GM23248 (cell line): ENCODE results near the gene IFFO2. TPM values are rescaled to one million over a fixed set of nuclear protein-coding genes. Genes with fewer than 3 reads are reported as not detected.

Source experiments
- DNase-seq: peaks from one replicate; pipeline ENCODE4 v3.0.0-alpha.2; 2015
- H2AFZ ChIP-seq: fragments of 200-600 bp; sonication (generic); 2 replicates; pipeline ENCODE4 v1.6.1; 2016; ENCODE audit warnings: antibody characterized with exemption
- H3F3A ChIP-seq: fragments of 200-600 bp; sonication (generic); 2 replicates; pipeline ENCODE4 v1.6.1; 2016; ENCODE audit warnings: mild to moderate bottlenecking, antibody characterized with exemption, mixed run types; ENCODE audit not compliant: insufficient read depth
- H3K27ac ChIP-seq: fragments of 200-600 bp; sonication (generic); 2 replicates; pipeline ENCODE4 v1.5.1; 2016; ENCODE audit warnings: mild to moderate bottlenecking
- H3K27me3 ChIP-seq: fragments of 200-600 bp; sonication (generic); replicated peaks from 2 replicates; pipeline ENCODE4 v1.6.1; 2016; ENCODE audit warnings: mild to moderate bottlenecking; ENCODE audit not compliant: insufficient read depth
- H3K36me3 ChIP-seq: fragments of 200-600 bp; sonication (generic); 2 replicates; pipeline ENCODE4 v1.6.1; 2016; ENCODE audit warnings: low read depth, mild to moderate bottlenecking
- H3K4me1 ChIP-seq: fragments of 200-600 bp; sonication (generic); 2 replicates; pipeline ENCODE4 v1.6.1; 2016; ENCODE audit warnings: mild to moderate bottlenecking; ENCODE audit not compliant: insufficient read depth
- H3K4me2 ChIP-seq: fragments of 200-600 bp; sonication (generic); one replicate; pipeline ENCODE4 v1.6.1; 2016; ENCODE audit warnings: mild to moderate bottlenecking; ENCODE audit not compliant: unreplicated experiment
- H3K4me3 ChIP-seq: fragments of 200-600 bp; sonication (generic); 2 replicates; pipeline ENCODE4 v1.5.1; 2016; ENCODE audit warnings: mild to moderate bottlenecking
- H3K79me2 ChIP-seq: fragments of 200-600 bp; sonication (generic); 2 replicates; pipeline ENCODE4 v1.6.1; 2016; ENCODE audit warnings: mild to moderate bottlenecking; ENCODE audit not compliant: insufficient read depth
- H3K9ac ChIP-seq: fragments of 200-600 bp; sonication (generic); 2 replicates; pipeline ENCODE4 v1.6.1; 2016; ENCODE audit warnings: mild to moderate bottlenecking
- H3K9me2 ChIP-seq: fragments of 200-600 bp; sonication (generic); 2 replicates; pipeline ENCODE4 v1.6.1; 2016; ENCODE audit warnings: mixed run types, mild to moderate bottlenecking, moderate library complexity; ENCODE audit not compliant: insufficient read depth
- H3K9me3 ChIP-seq: fragments of 200-600 bp; sonication (generic); one replicate; pipeline ENCODE4 v1.6.1; 2017; ENCODE audit warnings: low read depth
- H4K20me1 ChIP-seq: fragments of 200-600 bp; sonication (generic); 2 replicates; pipeline ENCODE4 v1.6.0; 2016; ENCODE audit not compliant: insufficient read depth
- EZH2 ChIP-seq: fragments of 200-600 bp; sonication (generic); IDR thresholded peaks from 2 replicates; pipeline ENCODE4 v1.6.1; 2018; ENCODE audit warnings: antibody characterized with exemption, mild to moderate bottlenecking; ENCODE audit not compliant: insufficient read depth, poor library complexity, severe bottlenecking
- EZH2phosphoT487 ChIP-seq: fragments of 200-600 bp; sonication (generic); IDR thresholded peaks from 2 replicates; pipeline ENCODE4 v1.6.1; 2018; ENCODE audit warnings: antibody characterized with exemption, moderate library complexity, mild to moderate bottlenecking, low read depth; ENCODE audit not compliant: insufficient read depth
- WGBS, 2 experiments: methylation state at CpG; one replicate each; pipeline ENCODE4 v1.1.6; 2015 to 2017; ENCODE audit warnings: low lambda C conversion rate in 2 of 2, low coverage in 1 of 2; ENCODE audit errors: missing lambda C conversion rate in 2 of 2; 5-methylcytosine and 5-hydroxymethylcytosine counted together
- in situ Hi-C: fragments of 300-500 bp; cut with MboI; formaldehyde crosslinking; loops from 2 replicates; pipeline ENCODE4 v1.15.0; 2020
- polyA plus RNA-seq: library from polyadenylated mRNA; unstranded; fragments of >200 nt; fragmentation: Nextera tagmentation; extraction: Ambion mirVana; gene quantifications from 2 replicates; pipeline ENCODE4 v1.2.1, GENCODE V29; 2016
- total RNA-seq: library from RNA; depleted of rRNA; stranded (reverse); fragments of >200 nt; shearing (Covaris generic); gene quantifications from 2 replicates; pipeline ENCODE4 v1.2.3, GENCODE V29; 2014

The IFFO2 gene
- total and polyA plus RNA-seq, 2 experiments from 2014 or later: 0.60 to 12.8 TPM

DNA sequence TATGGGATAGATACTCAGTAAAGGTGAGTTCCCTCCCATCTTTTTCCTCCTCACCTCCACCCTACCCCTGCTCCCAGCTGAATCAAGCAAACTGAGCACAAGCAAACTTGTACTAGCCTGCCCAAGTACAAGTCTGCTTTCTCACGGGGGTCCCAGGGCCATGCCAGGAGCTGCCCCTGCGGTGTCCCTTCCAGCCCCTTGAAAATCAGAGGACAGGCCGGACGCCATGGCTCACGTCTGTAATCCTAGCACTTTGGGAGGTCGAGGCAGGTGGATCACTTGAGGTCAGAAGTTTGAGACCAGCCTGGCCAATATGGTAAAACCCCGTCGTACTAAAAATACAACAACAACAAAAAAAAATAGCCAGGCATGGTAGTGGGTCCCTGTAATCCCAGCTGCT is 17.5 kb upstream of the IFFO2 start:
- no peaks in the 10 kb centered on the region for H4K20me1 ChIP-seq
- H3K27me3 ChIP-seq: no peaks in the 10 kb centered on the region
- no peaks in the 10 kb centered on the region for H3F3A ChIP-seq
- no peak for TF ChIP-seq EZH2phosphoT487
- no peak for TF ChIP-seq EZH2
- in situ Hi-C loops: no loop called here
- WGBS, 2 experiments: 95 to 96% methylated on average over 8 of the region's 8 CpGs
- no peaks in the 10 kb centered on the region for H3K36me3 ChIP-seq
- no peak for DNase-seq
- no peak overlapping the region for H3K27ac ChIP-seq
- H3K4me3 ChIP-seq: no peak overlapping the region
- no peak overlapping the region for H3K4me2 ChIP-seq
- no peaks in the 10 kb centered on the region for H3K79me2 ChIP-seq
- no peaks in the 10 kb centered on the region for H3K9me2 ChIP-seq
- H3K4me1 ChIP-seq: no peaks in the 10 kb centered on the region
- no peak overlapping the region for H3K9ac ChIP-seq
- H2AFZ ChIP-seq: no peak overlapping the region
- H3K9me3 ChIP-seq: no peaks in the 10 kb centered on the region

DNA sequence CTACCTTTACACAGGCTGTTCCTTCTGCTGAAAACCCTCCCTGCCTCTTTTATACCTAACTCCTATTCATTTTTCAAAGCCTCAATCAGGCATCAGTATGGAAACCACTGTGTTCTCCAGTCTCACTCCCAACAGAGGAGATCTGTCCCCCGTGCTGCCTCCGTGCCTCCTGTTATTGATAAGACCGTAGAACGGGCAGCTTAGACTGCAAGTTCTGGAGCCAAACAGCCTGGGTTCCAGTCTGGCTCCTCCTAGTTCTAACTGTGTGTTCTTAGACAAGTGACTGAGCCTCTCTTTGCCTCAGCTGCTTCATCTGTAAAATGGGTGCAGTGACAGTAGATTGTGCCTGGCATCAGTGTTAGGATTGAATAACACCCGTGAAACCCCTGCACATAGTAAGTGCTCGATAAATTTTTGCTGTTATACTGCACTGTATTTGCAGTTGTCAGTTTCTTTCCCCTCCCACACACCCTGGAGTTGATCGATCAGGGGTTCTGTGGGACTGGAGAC is 17.0 kb upstream of the IFFO2 start:
- in situ Hi-C loops: no loop called here
- Histone ChIP-seq H3K4me2 (no peak overlapping the region), H3K4me3 (no peak overlapping the region), H3K27ac (no peak overlapping the region), H2AFZ (0 out of 2 replicates have a peak overlapping the region, but pooled peaks have one; percentile 35), H3K79me2 (no peaks in the 10 kb centered on the region), H3F3A (no peaks in the 10 kb centered on the region), H3K9me2 (no peaks in the 10 kb centered on the region), H3K9me3 (no peaks in the 10 kb centered on the region), H3K36me3 (no peaks in the 10 kb centered on the region), H3K9ac (no peak overlapping the region), H3K4me1 (no peaks in the 10 kb centered on the region), H3K27me3 (no peaks in the 10 kb centered on the region), H4K20me1 (no peaks in the 10 kb centered on the region)
- 83 to 90% methylated on average over 7 of the region's 7 CpGs for WGBS, 2 experiments
- DNase-seq: no peak
- no peak for TF ChIP-seq EZH2
- TF ChIP-seq EZH2phosphoT487: no peak

DNA sequence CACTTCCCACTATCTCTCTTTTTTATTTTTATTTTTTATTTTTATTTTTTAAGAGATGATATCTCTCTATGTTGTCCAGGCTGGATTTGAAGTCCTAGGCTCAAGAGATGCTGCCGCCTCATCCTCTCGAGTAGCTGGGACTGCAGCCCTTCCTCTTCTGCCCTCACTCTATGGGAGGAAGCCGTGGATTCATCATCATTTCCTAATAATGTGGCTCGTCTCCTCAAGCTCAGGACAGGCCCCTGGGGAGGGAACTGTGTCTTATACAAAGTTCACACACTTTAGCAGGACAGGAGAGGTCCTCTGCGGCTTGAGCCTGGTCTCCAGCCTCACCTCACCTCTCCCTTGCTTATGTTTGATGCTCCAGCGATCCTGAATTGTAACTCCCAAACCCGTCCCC is 16.5 kb upstream of the IFFO2 start:
- WGBS, 2 experiments: 50 to 53% methylated on average over 7 of the region's 7 CpGs
- Histone ChIP-seq H2AFZ (0 out of 2 replicates have a peak overlapping the region, but pooled peaks have one; percentile 35), H3K9me3 (no peaks in the 10 kb centered on the region), H3K79me2 (no peaks in the 10 kb centered on the region), H3K4me3 (no peak overlapping the region), H3K4me1 (no peaks in the 10 kb centered on the region), H3F3A (no peaks in the 10 kb centered on the region), H3K36me3 (no peaks in the 10 kb centered on the region), H3K9me2 (no peaks in the 10 kb centered on the region), H3K9ac (no peak overlapping the region), H4K20me1 (no peaks in the 10 kb centered on the region), H3K27ac (no peak overlapping the region), H3K27me3 (no peaks in the 10 kb centered on the region), H3K4me2 (no peak overlapping the region)
- peak; percentile 53 for DNase-seq
- in situ Hi-C loops: no loop called here
- no peak for TF ChIP-seq EZH2phosphoT487

DNA sequence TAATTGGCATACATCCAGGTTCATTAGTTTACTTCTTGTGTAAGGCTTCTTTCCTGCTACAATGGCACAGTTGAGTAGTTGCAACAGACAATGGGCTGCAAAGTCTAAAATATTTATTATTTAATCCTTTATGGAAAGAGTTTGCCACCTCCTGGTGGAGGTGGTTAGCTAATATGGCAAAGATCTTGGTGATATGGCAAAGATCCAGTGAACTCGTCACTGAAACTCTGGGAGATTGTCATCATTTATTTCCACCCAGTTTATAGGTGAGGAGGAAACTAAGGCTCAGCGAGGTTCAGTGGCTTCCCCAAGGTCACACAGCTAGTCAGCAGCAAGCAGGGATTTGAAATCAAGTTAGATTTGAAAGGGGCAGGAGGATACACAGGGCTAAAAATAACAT is 16.1 kb upstream of the IFFO2 start:
- no peaks in the 10 kb centered on the region for H3K4me1 ChIP-seq
- H3K27me3 ChIP-seq: no peaks in the 10 kb centered on the region
- no peaks in the 10 kb centered on the region for H3F3A ChIP-seq
- WGBS, 2 experiments: 31 to 37% methylated on average over 2 of the region's 2 CpGs
- no peak overlapping the region for H3K27ac ChIP-seq
- no peaks in the 10 kb centered on the region for H3K9me3 ChIP-seq
- no peaks in the 10 kb centered on the region for H3K36me3 ChIP-seq
- no peaks in the 10 kb centered on the region for H3K79me2 ChIP-seq
- in situ Hi-C loops: no loop called here
- peak; percentile 63 for DNase-seq
- no peak overlapping the region for H3K9ac ChIP-seq
- no peak overlapping the region for H2AFZ ChIP-seq
- no peak for TF ChIP-seq EZH2phosphoT487
- TF ChIP-seq EZH2: no peak
- no peaks in the 10 kb centered on the region for H3K9me2 ChIP-seq
- no peak overlapping the region for H3K4me2 ChIP-seq
- H3K4me3 ChIP-seq: no peak overlapping the region
- no peaks in the 10 kb centered on the region for H4K20me1 ChIP-seq

DNA sequence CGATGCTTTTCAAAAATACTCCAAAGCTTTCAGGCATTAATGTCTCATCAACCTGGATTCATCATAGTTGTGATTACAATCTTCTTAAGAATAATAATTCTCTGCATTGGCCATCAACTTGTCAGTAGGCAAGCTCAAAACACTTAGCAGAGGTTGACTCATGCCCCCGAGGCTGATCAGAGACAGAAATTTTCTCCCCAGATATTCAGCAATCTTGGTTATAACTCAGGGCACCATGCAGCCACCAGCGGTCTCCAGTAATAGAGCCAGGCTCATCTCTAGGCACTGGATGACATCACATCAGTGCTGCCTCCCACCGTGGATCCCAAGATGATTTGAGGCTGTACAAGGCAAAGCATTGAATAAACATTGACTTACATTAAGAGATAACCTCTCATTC is 14.3 kb upstream of the IFFO2 start:
- Histone ChIP-seq H3K9me3 (no peaks in the 10 kb centered on the region), H3K9ac (no peak overlapping the region), H3K79me2 (no peaks in the 10 kb centered on the region), H2AFZ (no peak overlapping the region), H3K4me2 (no peak overlapping the region), H3F3A (peaks cover 9% of the 10 kb centered on the region), H3K9me2 (no peaks in the 10 kb centered on the region), H3K4me1 (peaks cover 5% of the 10 kb centered on the region; the same call in 1 of the 2 replicates), H3K4me3 (no peak overlapping the region), H3K27me3 (no peaks in the 10 kb centered on the region), H3K27ac (no peak overlapping the region), H4K20me1 (no peaks in the 10 kb centered on the region), H3K36me3 (no peaks in the 10 kb centered on the region)
- 53 to 56% methylated on average over 4 of the region's 4 CpGs for WGBS, 2 experiments
- TF ChIP-seq EZH2 (no peak), EZH2phosphoT487 (no peak)
- peak; percentile 52 for DNase-seq
- in situ Hi-C loops: no loop called here
